ENCODE data around the gene KCNG4.

GRCh38 chr16:84183572-84183875, 56.3 kb downstream of the KCNG4 start:
- TF ChIP-seq, protein P1, sequence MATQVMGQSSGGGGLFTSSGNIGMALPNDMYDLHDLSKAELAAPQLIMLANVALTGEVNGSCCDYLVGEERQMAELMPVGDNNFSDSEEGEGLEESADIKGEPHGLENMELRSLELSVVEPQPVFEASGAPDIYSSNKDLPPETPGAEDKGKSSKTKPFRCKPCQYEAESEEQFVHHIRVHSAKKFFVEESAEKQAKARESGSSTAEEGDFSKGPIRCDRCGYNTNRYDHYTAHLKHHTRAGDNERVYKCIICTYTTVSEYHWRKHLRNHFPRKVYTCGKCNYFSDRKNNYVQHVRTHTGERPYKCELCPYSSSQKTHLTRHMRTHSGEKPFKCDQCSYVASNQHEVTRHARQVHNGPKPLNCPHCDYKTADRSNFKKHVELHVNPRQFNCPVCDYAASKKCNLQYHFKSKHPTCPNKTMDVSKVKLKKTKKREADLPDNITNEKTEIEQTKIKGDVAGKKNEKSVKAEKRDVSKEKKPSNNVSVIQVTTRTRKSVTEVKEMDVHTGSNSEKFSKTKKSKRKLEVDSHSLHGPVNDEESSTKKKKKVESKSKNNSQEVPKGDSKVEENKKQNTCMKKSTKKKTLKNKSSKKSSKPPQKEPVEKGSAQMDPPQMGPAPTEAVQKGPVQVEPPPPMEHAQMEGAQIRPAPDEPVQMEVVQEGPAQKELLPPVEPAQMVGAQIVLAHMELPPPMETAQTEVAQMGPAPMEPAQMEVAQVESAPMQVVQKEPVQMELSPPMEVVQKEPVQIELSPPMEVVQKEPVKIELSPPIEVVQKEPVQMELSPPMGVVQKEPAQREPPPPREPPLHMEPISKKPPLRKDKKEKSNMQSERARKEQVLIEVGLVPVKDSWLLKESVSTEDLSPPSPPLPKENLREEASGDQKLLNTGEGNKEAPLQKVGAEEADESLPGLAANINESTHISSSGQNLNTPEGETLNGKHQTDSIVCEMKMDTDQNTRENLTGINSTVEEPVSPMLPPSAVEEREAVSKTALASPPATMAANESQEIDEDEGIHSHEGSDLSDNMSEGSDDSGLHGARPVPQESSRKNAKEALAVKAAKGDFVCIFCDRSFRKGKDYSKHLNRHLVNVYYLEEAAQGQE (IDR thresholded peaks at IDR 0.05) = no peak
- TF ChIP-seq, protein P2, sequence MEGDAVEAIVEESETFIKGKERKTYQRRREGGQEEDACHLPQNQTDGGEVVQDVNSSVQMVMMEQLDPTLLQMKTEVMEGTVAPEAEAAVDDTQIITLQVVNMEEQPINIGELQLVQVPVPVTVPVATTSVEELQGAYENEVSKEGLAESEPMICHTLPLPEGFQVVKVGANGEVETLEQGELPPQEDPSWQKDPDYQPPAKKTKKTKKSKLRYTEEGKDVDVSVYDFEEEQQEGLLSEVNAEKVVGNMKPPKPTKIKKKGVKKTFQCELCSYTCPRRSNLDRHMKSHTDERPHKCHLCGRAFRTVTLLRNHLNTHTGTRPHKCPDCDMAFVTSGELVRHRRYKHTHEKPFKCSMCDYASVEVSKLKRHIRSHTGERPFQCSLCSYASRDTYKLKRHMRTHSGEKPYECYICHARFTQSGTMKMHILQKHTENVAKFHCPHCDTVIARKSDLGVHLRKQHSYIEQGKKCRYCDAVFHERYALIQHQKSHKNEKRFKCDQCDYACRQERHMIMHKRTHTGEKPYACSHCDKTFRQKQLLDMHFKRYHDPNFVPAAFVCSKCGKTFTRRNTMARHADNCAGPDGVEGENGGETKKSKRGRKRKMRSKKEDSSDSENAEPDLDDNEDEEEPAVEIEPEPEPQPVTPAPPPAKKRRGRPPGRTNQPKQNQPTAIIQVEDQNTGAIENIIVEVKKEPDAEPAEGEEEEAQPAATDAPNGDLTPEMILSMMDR (IDR thresholded peaks at IDR 0.05; ENCODE audit: low read depth, low read length, missing input control) = no peak
- TF ChIP-seq ZBTB33 (IDR thresholded peaks at IDR 0.05) (no peak), HNF4G (IDR thresholded peaks at IDR 0.05) (no peak), JUND (IDR thresholded peaks at IDR 0.05) (no peak), GABPA (IDR thresholded peaks at IDR 0.05 in 1 of 2, conservative IDR thresholded peaks at IDR 0.05 in 1 of 2) (no peak), TAF1 (conservative IDR thresholded peaks at IDR 0.05) (no peak), RAD21 (IDR thresholded peaks at IDR 0.05) (no peak), SP1 (IDR thresholded peaks at IDR 0.05) (no peak), EGR1 (IDR thresholded peaks at IDR 0.05; ENCODE audit: low read depth in 2 of 2) (no peak)
- TF ChIP-seq, protein P3, sequence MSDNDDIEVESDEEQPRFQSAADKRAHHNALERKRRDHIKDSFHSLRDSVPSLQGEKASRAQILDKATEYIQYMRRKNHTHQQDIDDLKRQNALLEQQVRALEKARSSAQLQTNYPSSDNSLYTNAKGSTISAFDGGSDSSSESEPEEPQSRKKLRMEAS (IDR thresholded peaks at IDR 0.05) = no peak
- TF ChIP-seq, protein P4, sequence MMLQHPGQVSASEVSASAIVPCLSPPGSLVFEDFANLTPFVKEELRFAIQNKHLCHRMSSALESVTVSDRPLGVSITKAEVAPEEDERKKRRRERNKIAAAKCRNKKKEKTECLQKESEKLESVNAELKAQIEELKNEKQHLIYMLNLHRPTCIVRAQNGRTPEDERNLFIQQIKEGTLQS (IDR thresholded peaks at IDR 0.05) = no peak

Data from liver (tissue), 3 donors.